NB4 (cell line): Measurements from ENCODE around the gene ADH6.
"Not testable (repeated sequence)": the region's sequence is repeated elsewhere in the genome, so short reads cannot be mapped to it uniquely, and the experiment has no call there.

Source experiments
- DNase-seq: peaks from one replicate; pipeline ENCODE4 v3.0.0; 2010; ENCODE audit warnings: low read depth
- H3K4me3 ChIP-seq: one replicate; pipeline ENCODE4 v1.5.1; 2011; ENCODE audit warnings: mild to moderate bottlenecking, low read depth, low read length, moderate library complexity
- MYC ChIP-seq: IDR thresholded peaks from 2 replicates; pipeline ENCODE4 v1.6.1; 2011; ENCODE audit warnings: low read depth, low read length
- POLR2A ChIP-seq: IDR thresholded peaks from 2 replicates; pipeline ENCODE4 v1.6.1; 2011; ENCODE audit warnings: mild to moderate bottlenecking; ENCODE audit not compliant: insufficient read length; ENCODE audit errors: extremely low read depth
- TF ChIP-seq, protein P1 (sequence below): IDR thresholded peaks from one replicate; pipeline ENCODE4 v1.5.1; 2012; ENCODE audit warnings: low read depth, low read length
- TF ChIP-seq, protein P2 (sequence below): IDR thresholded peaks from 2 replicates; pipeline ENCODE4 v1.6.1; 2011; ENCODE audit warnings: low read depth, low read length

The ADH6 gene

DNA sequence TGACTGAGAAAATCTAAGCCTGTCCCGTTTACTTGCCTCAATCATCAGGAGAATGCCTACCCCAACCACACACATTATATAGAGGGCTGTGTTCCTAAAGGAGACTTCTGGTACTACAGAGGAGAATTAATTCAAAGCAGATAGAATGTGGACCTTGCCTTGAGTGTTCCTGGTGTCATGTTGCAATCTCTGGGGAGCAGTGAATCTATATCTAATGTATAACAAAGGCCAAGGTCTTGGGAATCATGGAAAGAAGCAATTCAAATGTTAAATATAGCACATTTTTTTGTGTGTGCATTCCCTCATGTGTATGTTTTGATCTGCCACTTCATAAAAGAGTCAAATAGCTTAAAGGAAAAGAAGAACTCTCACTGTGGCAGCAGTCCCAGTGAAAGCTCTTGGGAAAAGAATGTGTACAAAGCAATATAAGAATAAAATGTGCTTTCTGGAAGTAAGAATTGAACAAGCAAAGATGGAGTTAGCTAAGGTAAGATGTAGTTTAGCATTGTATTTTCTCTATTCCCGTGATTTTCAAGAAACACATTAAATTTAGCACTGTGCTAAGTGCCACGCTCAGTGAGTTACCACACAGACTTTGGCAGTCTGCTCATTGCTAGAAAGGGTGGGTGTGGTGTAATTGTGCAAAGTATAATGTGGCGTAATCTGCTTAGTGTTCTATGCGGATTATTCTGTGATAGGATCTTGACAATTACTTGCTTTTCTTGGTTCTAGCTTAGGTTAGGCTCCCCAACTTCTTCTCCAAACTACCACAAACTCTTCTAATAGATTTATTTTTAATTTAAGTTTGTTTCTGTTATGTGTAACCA, 13.7 kb downstream of the ADH6 start:
- DNase-seq = peak; percentile 2
- TF ChIP-seq, protein P1, sequence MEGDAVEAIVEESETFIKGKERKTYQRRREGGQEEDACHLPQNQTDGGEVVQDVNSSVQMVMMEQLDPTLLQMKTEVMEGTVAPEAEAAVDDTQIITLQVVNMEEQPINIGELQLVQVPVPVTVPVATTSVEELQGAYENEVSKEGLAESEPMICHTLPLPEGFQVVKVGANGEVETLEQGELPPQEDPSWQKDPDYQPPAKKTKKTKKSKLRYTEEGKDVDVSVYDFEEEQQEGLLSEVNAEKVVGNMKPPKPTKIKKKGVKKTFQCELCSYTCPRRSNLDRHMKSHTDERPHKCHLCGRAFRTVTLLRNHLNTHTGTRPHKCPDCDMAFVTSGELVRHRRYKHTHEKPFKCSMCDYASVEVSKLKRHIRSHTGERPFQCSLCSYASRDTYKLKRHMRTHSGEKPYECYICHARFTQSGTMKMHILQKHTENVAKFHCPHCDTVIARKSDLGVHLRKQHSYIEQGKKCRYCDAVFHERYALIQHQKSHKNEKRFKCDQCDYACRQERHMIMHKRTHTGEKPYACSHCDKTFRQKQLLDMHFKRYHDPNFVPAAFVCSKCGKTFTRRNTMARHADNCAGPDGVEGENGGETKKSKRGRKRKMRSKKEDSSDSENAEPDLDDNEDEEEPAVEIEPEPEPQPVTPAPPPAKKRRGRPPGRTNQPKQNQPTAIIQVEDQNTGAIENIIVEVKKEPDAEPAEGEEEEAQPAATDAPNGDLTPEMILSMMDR = no peak
- no peak for TF ChIP-seq POLR2A
- H3K4me3 ChIP-seq = no peak overlapping the region

DNA sequence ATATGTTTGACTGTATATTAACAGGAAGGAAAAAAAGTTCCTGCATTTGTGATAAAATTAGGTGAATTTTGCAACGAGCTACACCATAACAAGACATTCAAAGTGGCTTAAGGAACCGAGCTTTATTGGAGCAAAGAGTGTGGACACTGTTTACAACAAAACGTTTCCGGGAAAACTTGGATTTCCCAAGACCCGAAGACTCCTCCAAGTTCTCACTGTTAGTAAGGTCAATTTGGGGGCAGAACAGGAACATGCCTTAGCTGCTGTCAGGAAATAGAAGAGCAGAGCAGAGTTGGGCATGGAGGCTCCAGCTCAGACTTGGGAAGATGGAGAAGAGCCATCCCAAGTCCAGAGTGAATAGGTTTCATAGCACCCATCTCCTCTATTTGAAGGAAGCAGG, 16.5 kb downstream of the ADH6 start:
- TF ChIP-seq MYC (no peak), POLR2A (no peak)
- TF ChIP-seq, protein P2, sequence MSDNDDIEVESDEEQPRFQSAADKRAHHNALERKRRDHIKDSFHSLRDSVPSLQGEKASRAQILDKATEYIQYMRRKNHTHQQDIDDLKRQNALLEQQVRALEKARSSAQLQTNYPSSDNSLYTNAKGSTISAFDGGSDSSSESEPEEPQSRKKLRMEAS = no peak
- TF ChIP-seq, protein P1 = no peak
- H3K4me3 ChIP-seq = no peak overlapping the region
- no peak for DNase-seq

DNA sequence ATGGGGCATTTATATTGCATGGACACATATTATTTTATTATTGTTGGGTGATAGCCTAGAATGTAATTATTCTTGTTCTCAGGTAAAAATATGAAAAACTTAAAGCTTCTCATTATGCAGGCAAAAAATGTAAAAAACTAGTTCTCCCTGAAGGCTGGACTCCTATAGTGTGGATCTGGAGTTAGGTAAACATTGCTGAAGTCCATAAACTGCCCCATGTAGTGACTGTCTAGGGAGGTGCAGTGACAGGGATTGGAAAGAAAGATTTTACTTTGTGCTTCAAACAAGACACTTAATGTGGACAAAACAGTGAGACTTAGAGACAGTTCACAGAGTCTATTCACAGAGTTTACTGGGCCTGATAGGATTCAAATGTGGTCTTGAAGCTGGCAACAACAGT, 17.0 kb downstream of the ADH6 start:
- DNase-seq = no peak
- H3K4me3 ChIP-seq = no peak overlapping the region
- TF ChIP-seq MYC (no peak), POLR2A (no peak)
- TF ChIP-seq, protein P2 = no peak
- TF ChIP-seq, protein P1 = no peak

DNA sequence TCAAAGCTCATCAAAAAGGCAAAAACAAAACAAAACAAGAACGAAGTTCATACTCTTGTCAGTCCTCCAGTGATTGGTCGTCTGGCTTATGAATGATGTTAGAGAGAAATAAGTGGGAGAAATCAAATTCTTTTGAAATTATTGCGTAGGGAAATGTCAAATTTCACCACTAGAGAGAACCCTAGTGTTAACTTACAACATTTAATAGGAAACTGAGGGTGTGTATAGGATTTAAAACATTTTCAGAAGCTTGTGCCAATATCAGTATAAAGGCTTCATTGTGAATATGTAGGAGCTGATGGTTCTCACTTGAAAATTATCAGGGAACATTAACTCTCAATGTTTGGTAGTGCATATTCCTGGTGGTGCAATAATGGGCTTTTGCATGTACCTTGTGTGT, 17.4 kb downstream of the ADH6 start:
- TF ChIP-seq MYC = no peak
- no peak for TF ChIP-seq POLR2A
- no peak for DNase-seq
- H3K4me3 ChIP-seq = no peak overlapping the region

DNA sequence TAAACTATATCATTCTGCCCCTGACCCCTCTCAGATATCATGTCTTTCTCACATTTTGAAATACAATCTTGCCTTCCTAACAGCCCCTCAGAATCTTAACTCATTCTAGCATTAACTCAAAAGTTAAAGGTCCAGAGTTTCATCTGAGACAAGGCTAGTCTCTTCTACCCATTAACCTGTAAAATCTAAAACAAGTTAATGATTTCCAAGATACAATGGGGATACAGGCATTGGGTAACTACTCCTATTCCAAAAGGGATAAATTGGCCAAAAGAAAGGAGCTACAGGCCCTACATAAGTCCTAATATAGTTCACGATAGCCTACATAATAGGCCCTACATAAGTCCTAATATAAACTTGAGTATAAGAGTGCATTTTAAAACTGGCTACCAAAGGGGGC, 18.9 kb downstream of the ADH6 start:
- no peak for DNase-seq
- no peak overlapping the region for H3K4me3 ChIP-seq
- TF ChIP-seq, protein P2 = no peak
- TF ChIP-seq POLR2A (no peak), MYC (no peak)
- TF ChIP-seq, protein P1 = no peak

DNA sequence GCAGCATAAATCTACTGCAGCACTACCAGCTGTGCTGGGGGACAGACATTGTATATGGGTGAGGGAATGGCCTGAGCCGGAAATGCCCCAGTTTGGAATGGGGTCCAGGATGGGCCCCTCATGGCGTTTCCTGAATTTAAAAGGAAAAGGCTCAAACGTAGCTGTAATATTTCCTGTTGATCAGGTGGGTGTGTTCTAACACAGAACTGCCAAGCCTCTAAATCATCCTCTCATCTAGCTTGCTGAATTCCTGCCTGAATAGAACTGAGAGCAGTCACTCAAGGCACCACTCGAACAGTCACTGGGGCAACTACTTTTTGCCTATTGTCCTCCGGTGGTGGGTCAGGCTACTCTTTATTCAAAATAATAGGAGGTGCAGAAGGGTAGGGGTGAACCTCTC, 28.7 kb downstream of the ADH6 start:
- no peak overlapping the region for H3K4me3 ChIP-seq
- DNase-seq = no peak
- TF ChIP-seq MYC = no peak
- no peak for TF ChIP-seq POLR2A
- TF ChIP-seq, protein P2 = no peak
- TF ChIP-seq, protein P1 = no peak

DNA sequence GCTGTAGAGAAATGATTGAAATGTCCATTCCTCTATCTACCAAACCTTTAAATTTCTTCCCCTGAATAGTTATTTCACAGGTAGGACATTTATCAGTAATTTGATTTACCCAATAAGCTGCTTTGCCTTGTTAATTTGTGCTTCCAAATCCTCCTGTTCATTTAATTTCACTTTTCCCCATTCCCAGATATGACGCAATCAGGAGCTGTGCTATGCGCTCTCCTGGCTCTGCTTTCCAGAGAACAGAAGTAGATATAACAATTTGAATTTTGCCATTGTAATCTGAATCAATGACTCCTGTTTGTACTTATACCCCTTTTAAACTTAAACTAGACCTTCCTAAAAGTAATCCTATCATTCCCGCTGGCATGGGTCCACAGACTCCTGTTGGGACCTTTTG, 29.1 kb downstream of the ADH6 start:
- H3K4me3 ChIP-seq, DNase-seq: not testable (repeated sequence)
